ENCODE results near the gene PNP.
A peak's percentile ranks its signal among the peaks of the same experiment; 100 is the strongest.

Gene PNP

GRCh38 chr14:20469242-20469889 lies at the start of gene PNP:
Gene PNP, plus strand, starts transcription at chr14:20469406. Its CDS starts 119 bp downstream, at chr14:20469525.
- H3K4me3 ChIP-seq (replicated peaks; ENCODE audit: low read depth, low read length) = peak within 1 kb of the TSS; percentile 84
- TF ChIP-seq CTCF (IDR thresholded peaks at IDR 0.05; ENCODE audit: low read depth, low read length, missing control alignments) = no peak
- peak; percentile 84 for DNase-seq (ENCODE audit: extremely low read depth, low read depth)

GRCh38 chr14:20419419-20419818 lies 49.8 kb upstream of the PNP start:
- no peak for TF ChIP-seq CTCF (IDR thresholded peaks at IDR 0.05; ENCODE audit: low read depth, low read length, missing control alignments)
- DNase-seq (ENCODE audit: extremely low read depth, low read depth) = no peak

GRCh38 chr14:20421267-20421666 lies 47.9 kb upstream of the PNP start:
- no peak for TF ChIP-seq CTCF (IDR thresholded peaks at IDR 0.05; ENCODE audit: low read depth, low read length, missing control alignments)
- no peak overlapping the region for H3K4me3 ChIP-seq (replicated peaks; ENCODE audit: low read depth, low read length)
- DNase-seq (ENCODE audit: extremely low read depth, low read depth) = no peak

More at GRCh38 chr14:20419419-20419818, 49.8 kb upstream of the PNP start:
- H3K4me3 ChIP-seq (replicated peaks; ENCODE audit: low read depth, low read length) = no peak overlapping the region

- H3K4me3 ChIP-seq (replicated peaks; ENCODE audit: low read depth, low read length) = no peak overlapping the region
- no peak for TF ChIP-seq CTCF (IDR thresholded peaks at IDR 0.05; ENCODE audit: low read depth, low read length, missing control alignments)
- no peak for DNase-seq (ENCODE audit: extremely low read depth, low read depth)
Observed at GRCh38 chr14:20422886-20423285, 46.3 kb upstream of the PNP start.

- DNase-seq (ENCODE audit: extremely low read depth, low read depth) = no peak
- H3K4me3 ChIP-seq (replicated peaks; ENCODE audit: low read depth, low read length) = no peak overlapping the region
- TF ChIP-seq CTCF (IDR thresholded peaks at IDR 0.05; ENCODE audit: low read depth, low read length, missing control alignments) = no peak
Observed at GRCh38 chr14:20424851-20425250, 44.4 kb upstream of the PNP start.

- TF ChIP-seq CTCF (IDR thresholded peaks at IDR 0.05; ENCODE audit: low read depth, low read length, missing control alignments) = no peak
- peak; percentile 58 for DNase-seq (ENCODE audit: extremely low read depth, low read depth)
- H3K4me3 ChIP-seq (replicated peaks; ENCODE audit: low read depth, low read length) = no peak overlapping the region
Observed at GRCh38 chr14:20427231-20428009, 41.8 kb upstream of the PNP start.

Data from HFF-Myc (cell line).